GM12892 (cell line): Measurements from ENCODE around the gene ARID3C.

Experiments
- POLR2A ChIP-seq: IDR thresholded peaks from 2 replicates; pipeline ENCODE4 v1.6.1; 2011; ENCODE audit warnings: low read depth, low read length, control low read depth
- POLR2AphosphoS5 ChIP-seq: IDR thresholded peaks from 2 replicates; pipeline ENCODE4 v1.6.1; 2011; ENCODE audit warnings: low read depth, low read length, control low read depth

GRCh38 chr9:34573599-34574325 lies 55.1 kb downstream of the ARID3C start:
- no peak for TF ChIP-seq POLR2AphosphoS5
- no peak for TF ChIP-seq POLR2A
